ENCODE results near the gene DDX49. TPM values are rescaled to one million over a fixed set of nuclear protein-coding genes. Genes with fewer than 3 reads are reported as not detected.
"Not testable (repeated sequence)": the region's sequence is repeated elsewhere in the genome, so short reads cannot be mapped to it uniquely, and the experiment has no call there.

The DDX49 gene
- total RNA-seq, 6 experiments from 2014 or later, result 37.8 to 57.4 (median 44.0) TPM

DNA sequence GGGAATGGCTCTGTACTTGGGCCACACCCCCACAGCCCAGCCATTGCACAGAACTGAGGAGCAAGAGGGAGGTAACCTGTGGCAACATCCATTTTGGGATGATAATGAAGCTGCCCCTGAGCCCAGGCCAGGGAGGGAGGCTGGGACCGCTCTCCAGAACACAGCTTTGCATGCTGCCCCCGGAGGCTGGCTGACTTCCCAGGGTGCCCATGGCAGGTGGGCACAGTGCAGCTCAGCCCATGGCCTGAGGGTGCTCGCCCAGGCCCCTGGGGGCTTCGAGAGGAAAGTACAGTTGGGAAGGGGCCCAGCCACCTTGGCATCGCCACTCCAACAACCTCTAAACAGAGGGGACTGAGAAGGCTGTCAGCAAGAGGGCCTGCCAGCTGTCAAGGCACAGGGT lies 6.0 kb upstream of the DDX49 start:
- H3K4me3 Mint-ChIP-seq, result no peak overlapping the region
- H3K27me3 Mint-ChIP-seq (ENCODE audit: insufficient read depth), result peaks cover 2% of the 10 kb centered on the region
- DNase-seq, result no peak
- H3K9me3 Mint-ChIP-seq, result no peaks in the 10 kb centered on the region; the same call in 1 of the 2 replicates
- H3K27ac Mint-ChIP-seq, result no peak overlapping the region
- H3K4me1 Mint-ChIP-seq (ENCODE audit: low read depth), result peaks cover 16% of the 10 kb centered on the region
- TF ChIP-seq, protein P1, sequence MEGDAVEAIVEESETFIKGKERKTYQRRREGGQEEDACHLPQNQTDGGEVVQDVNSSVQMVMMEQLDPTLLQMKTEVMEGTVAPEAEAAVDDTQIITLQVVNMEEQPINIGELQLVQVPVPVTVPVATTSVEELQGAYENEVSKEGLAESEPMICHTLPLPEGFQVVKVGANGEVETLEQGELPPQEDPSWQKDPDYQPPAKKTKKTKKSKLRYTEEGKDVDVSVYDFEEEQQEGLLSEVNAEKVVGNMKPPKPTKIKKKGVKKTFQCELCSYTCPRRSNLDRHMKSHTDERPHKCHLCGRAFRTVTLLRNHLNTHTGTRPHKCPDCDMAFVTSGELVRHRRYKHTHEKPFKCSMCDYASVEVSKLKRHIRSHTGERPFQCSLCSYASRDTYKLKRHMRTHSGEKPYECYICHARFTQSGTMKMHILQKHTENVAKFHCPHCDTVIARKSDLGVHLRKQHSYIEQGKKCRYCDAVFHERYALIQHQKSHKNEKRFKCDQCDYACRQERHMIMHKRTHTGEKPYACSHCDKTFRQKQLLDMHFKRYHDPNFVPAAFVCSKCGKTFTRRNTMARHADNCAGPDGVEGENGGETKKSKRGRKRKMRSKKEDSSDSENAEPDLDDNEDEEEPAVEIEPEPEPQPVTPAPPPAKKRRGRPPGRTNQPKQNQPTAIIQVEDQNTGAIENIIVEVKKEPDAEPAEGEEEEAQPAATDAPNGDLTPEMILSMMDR (IDR thresholded peaks at IDR 0.05), result no peak
- H3K36me3 Mint-ChIP-seq (ENCODE audit: low read depth), result peaks cover 26% of the 10 kb centered on the region

DNA sequence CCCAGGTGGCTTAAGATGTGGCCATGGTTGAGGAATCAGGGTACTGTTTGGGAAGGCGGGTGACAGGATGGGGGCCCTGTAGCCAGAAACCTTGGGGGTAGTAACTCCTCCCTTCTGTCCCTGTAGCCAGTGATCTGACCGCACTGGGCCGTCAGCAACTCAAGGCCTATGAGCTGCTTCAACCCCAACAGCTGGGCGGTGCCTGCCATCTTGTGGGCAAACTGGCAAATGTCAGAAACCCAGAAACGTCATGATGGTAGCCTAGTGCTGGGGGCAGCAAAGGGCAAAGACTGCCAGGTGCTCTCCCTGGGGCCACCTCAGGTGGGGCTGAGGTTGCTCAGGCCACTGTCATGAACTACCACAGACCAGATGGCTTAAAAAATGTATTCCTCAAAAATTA lies 3.9 kb upstream of the DDX49 start:
- peak; percentile 45 for DNase-seq
- peak overlapping the region; percentile 42; the same call in 1 of the 2 replicates for H3K4me3 Mint-ChIP-seq
- H3K36me3 Mint-ChIP-seq (ENCODE audit: low read depth), result peaks cover 42% of the 10 kb centered on the region
- peaks cover 27% of the 10 kb centered on the region for H3K4me1 Mint-ChIP-seq (ENCODE audit: low read depth)
- H3K27ac Mint-ChIP-seq, result peak overlapping the region; percentile 26; the same call in 1 of the 2 replicates
- H3K27me3 Mint-ChIP-seq (ENCODE audit: insufficient read depth), result peaks cover 12% of the 10 kb centered on the region
- no peaks in the 10 kb centered on the region; the same call in 1 of the 2 replicates for H3K9me3 Mint-ChIP-seq
- TF ChIP-seq, protein P1 (IDR thresholded peaks at IDR 0.05), result peak; percentile 61

DNA sequence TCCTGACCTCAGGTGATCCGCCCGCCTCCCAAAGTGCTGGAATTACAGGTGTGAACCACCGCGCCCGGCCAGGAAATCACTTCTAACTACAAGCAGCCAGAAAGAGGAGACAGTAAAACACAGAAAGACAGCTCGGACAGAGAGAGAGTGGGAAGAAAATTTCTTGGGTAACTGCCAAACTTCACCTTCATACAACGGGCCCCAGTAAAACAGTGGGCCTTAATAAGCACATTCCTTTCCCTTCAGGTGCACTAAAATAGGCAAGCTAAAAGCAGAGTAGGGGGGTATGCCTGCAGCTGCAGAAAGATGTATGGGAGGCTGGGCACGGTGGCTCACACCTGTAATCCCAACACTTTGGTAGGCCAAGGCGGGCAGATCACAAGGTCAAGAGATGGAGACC lies 1.9 kb upstream of the DDX49 start:
- Mint-ChIP-seq H3K27me3 (ENCODE audit: insufficient read depth) (peaks cover 12% of the 10 kb centered on the region), H3K27ac (peak overlapping the region; percentile 49; the same call in 1 of the 2 replicates), H3K36me3 (ENCODE audit: low read depth) (peaks cover 44% of the 10 kb centered on the region), H3K4me1 (ENCODE audit: low read depth) (peaks cover 33% of the 10 kb centered on the region), H3K4me3 (peak overlapping the region; percentile 99)
- H3K9me3 Mint-ChIP-seq, DNase-seq: not testable (repeated sequence)

DNA sequence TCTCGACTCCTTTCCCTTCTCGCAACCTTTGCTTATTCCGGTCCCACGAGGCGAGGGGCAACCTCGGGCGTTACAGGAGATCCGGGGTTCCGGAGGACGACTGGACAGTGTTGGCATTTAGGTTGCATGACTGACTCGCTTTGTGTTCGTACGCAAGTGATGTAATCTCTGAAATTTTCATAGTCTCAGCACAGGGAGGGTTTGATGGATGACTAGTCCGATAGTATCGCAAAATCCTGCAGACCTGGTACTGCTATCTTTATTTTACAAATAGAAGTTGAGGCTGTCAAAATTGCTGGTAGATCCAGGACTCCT lies 342 bp downstream of the DDX49 start:
- H3K27ac Mint-ChIP-seq, result peak overlapping the region; percentile 97
- peak overlapping the region; percentile 99 for H3K4me3 Mint-ChIP-seq
- H3K36me3 Mint-ChIP-seq (ENCODE audit: low read depth), result peaks cover 41% of the 10 kb centered on the region
- H3K27me3 Mint-ChIP-seq (ENCODE audit: insufficient read depth), result peaks cover 13% of the 10 kb centered on the region
- TF ChIP-seq, protein P1 (IDR thresholded peaks at IDR 0.05), result no peak
- H3K4me1 Mint-ChIP-seq (ENCODE audit: low read depth), result peaks cover 33% of the 10 kb centered on the region
- DNase-seq, result peak; percentile 13
- no peaks in the 10 kb centered on the region; the same call in 1 of the 2 replicates for H3K9me3 Mint-ChIP-seq

DNA sequence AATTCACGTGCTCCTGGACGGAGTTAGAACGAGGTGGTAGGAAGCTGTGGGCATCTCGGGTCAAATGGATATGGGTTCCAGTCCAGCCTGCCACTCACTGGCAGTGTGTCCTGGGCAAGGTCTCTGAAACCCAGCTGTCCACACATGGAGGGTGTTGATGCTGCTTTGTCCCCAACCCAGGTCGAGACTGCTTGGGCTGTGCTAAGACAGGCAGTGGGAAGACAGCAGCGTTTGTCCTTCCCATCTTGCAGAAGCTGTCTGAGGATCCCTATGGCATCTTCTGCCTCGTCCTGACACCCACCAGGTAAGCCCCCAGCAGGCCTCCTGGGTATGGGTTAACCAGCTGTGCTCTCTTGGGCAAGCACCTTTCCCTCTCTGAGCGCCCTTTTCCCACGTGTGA lies 885 bp downstream of the DDX49 start:
- Mint-ChIP-seq H3K4me1 (ENCODE audit: low read depth) (peaks cover 33% of the 10 kb centered on the region), H3K27ac (peak overlapping the region; percentile 97), H3K4me3 (peak overlapping the region; percentile 99), H3K36me3 (ENCODE audit: low read depth) (peaks cover 41% of the 10 kb centered on the region), H3K27me3 (ENCODE audit: insufficient read depth) (peaks cover 13% of the 10 kb centered on the region), H3K9me3 (no peaks in the 10 kb centered on the region; the same call in 1 of the 2 replicates)
- TF ChIP-seq, protein P1 (IDR thresholded peaks at IDR 0.05), result no peak
- no peak for DNase-seq

DNA sequence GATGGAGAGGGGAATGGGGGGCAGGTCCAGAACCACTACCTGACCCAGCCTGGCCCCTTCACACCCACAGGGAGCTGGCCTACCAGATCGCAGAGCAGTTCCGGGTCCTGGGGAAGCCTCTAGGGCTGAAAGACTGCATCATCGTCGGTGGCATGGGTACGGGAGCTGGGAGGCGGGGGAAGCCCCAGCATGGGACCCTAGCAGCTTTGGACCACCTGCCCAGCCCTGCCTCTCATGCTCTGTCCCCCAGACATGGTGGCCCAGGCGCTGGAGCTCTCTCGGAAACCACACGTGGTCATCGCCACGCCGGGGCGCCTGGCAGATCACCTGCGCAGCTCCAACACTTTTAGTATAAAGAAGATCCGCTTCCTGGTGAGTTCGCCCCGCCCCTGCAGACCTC lies 2.1 kb downstream of the DDX49 start:
- Mint-ChIP-seq H3K27ac (no peak overlapping the region), H3K36me3 (ENCODE audit: low read depth) (peaks cover 37% of the 10 kb centered on the region), H3K27me3 (ENCODE audit: insufficient read depth) (peaks cover 11% of the 10 kb centered on the region), H3K4me3 (no peak overlapping the region; the same call in 1 of the 2 replicates), H3K4me1 (ENCODE audit: low read depth) (peaks cover 33% of the 10 kb centered on the region), H3K9me3 (no peaks in the 10 kb centered on the region; the same call in 1 of the 2 replicates)
- TF ChIP-seq, protein P1 (IDR thresholded peaks at IDR 0.05), result no peak
- DNase-seq, result no peak
